ENCODE measurements around the gene GLIS1. TPM values are rescaled to one million over a fixed set of nuclear protein-coding genes. Genes with fewer than 3 reads are reported as not detected.

GLIS1 gene
- total and polyA plus RNA-seq, 2 of the 8 experiments (the other 6 are each of a cell fraction or from before 2014, with no cell fraction given): 0.15 to 0.22 TPM

DNA sequence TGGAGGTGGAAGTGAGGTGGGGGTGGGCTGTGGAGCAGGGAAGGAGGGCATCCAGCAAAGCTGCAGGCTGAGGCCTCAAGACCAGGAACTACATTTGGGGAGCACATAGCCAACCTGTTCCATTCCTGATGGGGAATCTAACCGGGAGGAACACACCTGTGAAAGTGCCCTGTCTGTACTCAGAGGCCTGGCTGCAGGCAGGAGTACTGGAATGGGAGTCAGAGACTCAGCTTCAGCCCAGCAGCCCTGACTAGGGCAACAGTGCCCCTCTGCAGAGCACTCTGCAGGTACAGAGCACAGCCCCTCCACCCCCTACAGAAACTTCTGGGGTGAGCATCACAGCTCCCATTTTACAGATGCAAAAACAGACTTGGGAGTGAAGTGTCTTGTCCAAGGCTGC lies 153.4 kb downstream of the GLIS1 start:
- no peak overlapping the region for H3K14ac ChIP-seq (ENCODE audit: insufficient read length)
- no peaks in the 10 kb centered on the region for H3K9me3 ChIP-seq (ENCODE audit: insufficient read depth in 2 of 2, low read depth in 1 of 2, low read length in 1 of 2)
- H3K9ac ChIP-seq (replicated peaks in 1 of 4; ENCODE audit: extremely low read depth in 1 of 4, low read depth in 3 of 4, low read length in 3 of 4): no peak overlapping the region
- H2BK5ac ChIP-seq (ENCODE audit: low read depth, low read length): no peak overlapping the region
- CTCF ChIA-PET (ENCODE audit: partially characterized antibody): interaction anchor here (1.6 to 17.1 kb wide), 5 partner anchors 8 to 98 kb away, joined by 4 to 264 read pairs (median 5); no protein-coding TSS in a partner anchor
- H2AFZ ChIP-seq (ENCODE audit: low read length): no peak overlapping the region
- H3K27ac ChIP-seq (ENCODE audit: low read depth, low read length): no peak overlapping the region
- H4K91ac ChIP-seq (replicated peaks; ENCODE audit: insufficient read length, low read length): no peak overlapping the region
- POLR2A ChIA-PET (ENCODE audit: partially characterized antibody): no interaction called here
- H2BK20ac ChIP-seq (ENCODE audit: low read length): no peak overlapping the region
- no peak overlapping the region for H2BK12ac ChIP-seq (ENCODE audit: low read depth, low read length)
- no peak overlapping the region for H3K4me2 ChIP-seq (ENCODE audit: insufficient read depth in 1 of 2, low read depth in 2 of 2, low read length in 2 of 2)
- no peak for TF ChIP-seq JUN (IDR thresholded peaks at IDR 0.05; ENCODE audit: low read depth, low read length)
- TF ChIP-seq RAD21 (IDR thresholded peaks at IDR 0.05 in 1 of 2, conservative IDR thresholded peaks at IDR 0.05 in 1 of 2; ENCODE audit: low read depth in 2 of 2, low read length in 2 of 2): no peak
- TF ChIP-seq BACH1 (IDR thresholded peaks at IDR 0.05; ENCODE audit: low read length): no peak
- TF ChIP-seq KDM1A (IDR thresholded peaks at IDR 0.05; ENCODE audit: borderline replicate concordance, low read length): no peak
- TF ChIP-seq TAF7 (optimal IDR thresholded peaks at IDR 0.05; ENCODE audit: borderline replicate concordance, low read depth, low read length): no peak
- TF ChIP-seq SIRT6 (IDR thresholded peaks at IDR 0.05; ENCODE audit: low read length): no peak
- TF ChIP-seq ATF2 (IDR thresholded peaks at IDR 0.05; ENCODE audit: low read length): no peak
- no peak for TF ChIP-seq RXRA (IDR thresholded peaks at IDR 0.05; ENCODE audit: insufficient read depth, low read depth, low read length)
- no peak for TF ChIP-seq SP2 (IDR thresholded peaks at IDR 0.05; ENCODE audit: low read length)
- TF ChIP-seq YY1 (IDR thresholded peaks at IDR 0.05; ENCODE audit: low read depth, low read length): no peak
- H3K36me3 ChIP-seq (ENCODE audit: control insufficient read depth in 2 of 4, insufficient read depth in 4 of 4, low read length in 3 of 4): no peaks in the 10 kb centered on the region
- H4K20me1 ChIP-seq (replicated peaks in 1 of 2; ENCODE audit: control insufficient read depth in 1 of 2, insufficient read depth in 2 of 2, low read length in 2 of 2): no peaks in the 10 kb centered on the region
- no peak overlapping the region for H3K4me3 ChIP-seq (ENCODE audit: extremely low read depth in 1 of 4, insufficient read depth in 2 of 4, low read depth in 3 of 4, low read length in 4 of 4)
- no peaks in the 10 kb centered on the region for H3K23me2 ChIP-seq (ENCODE audit: low read depth, low read length)
- H3K27me3 ChIP-seq (replicated peaks in 1 of 4; ENCODE audit: control insufficient read depth in 3 of 4, extremely low read depth in 1 of 4, insufficient read depth in 3 of 4, low read length in 3 of 4): no peaks in the 10 kb centered on the region; a peak in 1 of 7 replicates
- no peak overlapping the region for H2BK15ac ChIP-seq (ENCODE audit: low read length)
- H4K5ac ChIP-seq (ENCODE audit: insufficient read length, low read depth, low read length): no peak overlapping the region
- H2BK120ac ChIP-seq (replicated peaks; ENCODE audit: low read depth, low read length): no peak overlapping the region
- no peaks in the 10 kb centered on the region for H3K79me1 ChIP-seq (ENCODE audit: low read depth, low read length)
- no peak overlapping the region for H3K18ac ChIP-seq (ENCODE audit: extremely low read depth, low read length)
- DNase-seq (ENCODE audit: low read depth in 1 of 2, low spot score in 2 of 2) (no peak), FAIRE-seq (no peak)
- 83% methylated on average over 1 of the region's 1 CpG; no CpG with 5 or more reads in 1 of the 2 experiments for WGBS, 2 experiments (ENCODE audit: extremely low coverage in 1 of 2, insufficient coverage in 1 of 2, insufficient read length in 1 of 2, insufficient replicate concordance in 2 of 2, low coverage in 1 of 2, low lambda C conversion rate in 2 of 2, missing lambda C conversion rate in 1 of 2)
- peaks cover 0 to under 1% (median 0%) of the 10 kb centered on the region in 4 experiments; a peak in 1 of 7 replicates for H3K4me1 ChIP-seq (replicated peaks in 1 of 4; ENCODE audit: control insufficient read depth in 3 of 4, insufficient read depth in 4 of 4, low read length in 3 of 4)
- H2AK5ac ChIP-seq (ENCODE audit: low read depth, low read length): no peak overlapping the region
- H4K8ac ChIP-seq (ENCODE audit: extremely low read depth, insufficient read depth, low read length): peak overlapping the region; percentile 38; the same call in 1 of the 2 replicates
- no peak overlapping the region for H3K56ac ChIP-seq (replicated peaks; ENCODE audit: insufficient read length, low read depth, low read length)
- no peaks in the 10 kb centered on the region for H3K79me2 ChIP-seq (ENCODE audit: control insufficient read depth in 1 of 2, insufficient read depth in 2 of 2, low read length in 2 of 2)
- no peak overlapping the region for H3K4ac ChIP-seq (replicated peaks; ENCODE audit: insufficient read length, low read depth, low read length)
- H3K23ac ChIP-seq (ENCODE audit: insufficient read length): no peak overlapping the region

Data from H1 (cell line).